ENCODE measurements around the gene SPRTN. TPM values are rescaled to one million over a fixed set of nuclear protein-coding genes. Genes with fewer than 3 reads are reported as not detected.

The SPRTN gene
- total and polyA plus RNA-seq, 9 donors = 3.9 to 11.7 (median 8.1) TPM

GRCh38 chr1:231372501-231372900 lies 34.4 kb downstream of the SPRTN start:
- TF ChIP-seq POLR2A (IDR thresholded peaks at IDR 0.05) = no peak
- TF ChIP-seq EP300 (IDR thresholded peaks at IDR 0.05) = no peak
- no peak for TF ChIP-seq CTCF (IDR thresholded peaks at IDR 0.05)
- intact Hi-C loops (cut with DNase I) = no loop called here

GRCh38 chr1:231374394-231374793 lies 36.3 kb downstream of the SPRTN start:
- H3K27ac ChIP-seq = no peak overlapping the region
- H3K36me3 ChIP-seq = no peaks in the 10 kb centered on the region
- TF ChIP-seq EP300 (IDR thresholded peaks at IDR 0.05) = no peak
- TF ChIP-seq POLR2A (IDR thresholded peaks at IDR 0.05) = no peak
- no peak for TF ChIP-seq CTCF (IDR thresholded peaks at IDR 0.05)
- no peak overlapping the region for H3K4me3 ChIP-seq
- 82 to 90% (median 87%) methylated on average over 4 of the region's 4 CpGs for WGBS, 3 donors
- DNase-seq = no peak
- H3K4me1 ChIP-seq (ENCODE audit: insufficient read depth) = no peaks in the 10 kb centered on the region
- H3K27me3 ChIP-seq = no peaks in the 10 kb centered on the region
- H3K9me3 ChIP-seq = no peaks in the 10 kb centered on the region
- intact Hi-C loops (cut with DNase I) = no loop called here

More at GRCh38 chr1:231372501-231372900, 34.4 kb downstream of the SPRTN start:
- DNase-seq = no peak
- Histone ChIP-seq H3K9me3 (no peaks in the 10 kb centered on the region), H3K4me1 (ENCODE audit: insufficient read depth) (no peaks in the 10 kb centered on the region), H3K4me3 (no peak overlapping the region), H3K27ac (no peak overlapping the region), H3K27me3 (no peaks in the 10 kb centered on the region), H3K36me3 (no peaks in the 10 kb centered on the region)

- H3K4me1 ChIP-seq (ENCODE audit: insufficient read depth) = peaks cover 1% of the 10 kb centered on the region
- intact Hi-C loops (cut with DNase I) = no loop called here
- H3K27me3 ChIP-seq = no peaks in the 10 kb centered on the region
- H3K9me3 ChIP-seq = no peaks in the 10 kb centered on the region
- no peak for DNase-seq
- WGBS, 3 donors = 67 to 87% (median 82%) methylated on average over 4 of the region's 4 CpGs
- no peaks in the 10 kb centered on the region for H3K36me3 ChIP-seq
- no peak overlapping the region for H3K27ac ChIP-seq
- H3K4me3 ChIP-seq = no peak overlapping the region
- TF ChIP-seq POLR2A (IDR thresholded peaks at IDR 0.05) (no peak), CTCF (IDR thresholded peaks at IDR 0.05) (no peak), EP300 (IDR thresholded peaks at IDR 0.05) (no peak)
Observed at GRCh38 chr1:231376101-231376500, 38.0 kb downstream of the SPRTN start.

GRCh38 chr1:231376875-231377549 lies 38.9 kb downstream of the SPRTN start:
- WGBS, 3 donors = 81 to 89% (median 88%) methylated on average over 5 of the region's 5 CpGs
- Histone ChIP-seq H3K27ac (no peak overlapping the region), H3K36me3 (no peaks in the 10 kb centered on the region), H3K4me3 (no peak overlapping the region), H3K4me1 (ENCODE audit: insufficient read depth) (peaks cover 1% of the 10 kb centered on the region), H3K27me3 (no peaks in the 10 kb centered on the region), H3K9me3 (no peaks in the 10 kb centered on the region)
- TF ChIP-seq EP300 (IDR thresholded peaks at IDR 0.05) = no peak
- no peak for TF ChIP-seq CTCF (IDR thresholded peaks at IDR 0.05)
- TF ChIP-seq POLR2A (IDR thresholded peaks at IDR 0.05) = no peak
- intact Hi-C loops (cut with DNase I) = no loop called here
- no peak for DNase-seq

Data from ovary (tissue), 9 donors.